ENCODE data around the gene ABHD8.

Gene ABHD8

GRCh38 chr19:17320435-17320834 is 17.2 kb upstream of the ABHD8 start:
- no peak for DNase-seq

- no peak for DNase-seq
Measured at GRCh38 chr19:17319473-17320238, 16.4 kb upstream of the ABHD8 start.

- no peak for DNase-seq
Measured at GRCh38 chr19:17318966-17319365, 15.7 kb upstream of the ABHD8 start.

- no peak for DNase-seq
Measured at GRCh38 chr19:17314007-17314593, 10.9 kb upstream of the ABHD8 start.

- no peak for DNase-seq
Measured at GRCh38 chr19:17312189-17313113, 9.2 kb upstream of the ABHD8 start.

GRCh38 chr19:17311455-17312188 is 8.4 kb upstream of the ABHD8 start:
- no peak for DNase-seq

GRCh38 chr19:17309965-17310461 is 6.8 kb upstream of the ABHD8 start:
- DNase-seq, result peak in 1 of 4 experiments; percentile 35

GRCh38 chr19:17309198-17309964 is 6.2 kb upstream of the ABHD8 start, which contains the start of gene DDA1:
Gene DDA1, plus strand, starts transcription at chr19:17309563. Its CDS starts 92 bp downstream, at chr19:17309655.
- peak; percentile 99 to 100 (median 100) for DNase-seq

- no peak for DNase-seq
Measured at GRCh38 chr19:17307876-17308377, 4.7 kb upstream of the ABHD8 start.

- DNase-seq, result no peak
Measured at GRCh38 chr19:17306285-17306714, 3.1 kb upstream of the ABHD8 start.

GRCh38 chr19:17305517-17306284 is 2.5 kb upstream of the ABHD8 start, which contains the start of gene MRPL34:
Gene MRPL34, plus strand, starts transcription at chr19:17305872. Its CDS starts 21 bp downstream, at chr19:17305893.
- peak; percentile 99 for DNase-seq

GRCh38 chr19:17305216-17305516 is 1.9 kb upstream of the ABHD8 start:
- no peak for DNase-seq

GRCh38 chr19:17304386-17305215 is 1.4 kb upstream of the ABHD8 start:
- no peak for DNase-seq

- no peak for DNase-seq
Measured at GRCh38 chr19:17303940-17304267, 679 bp upstream of the ABHD8 start.

GRCh38 chr19:17302391-17303166 is 646 bp downstream of the ABHD8 start:
- peak; percentile 60 to 79 (median 74) for DNase-seq

GRCh38 chr19:17300992-17301619 is 2.1 kb downstream of the ABHD8 start:
- no peak for DNase-seq

- peak in 1 of 4 experiments; percentile 28 for DNase-seq
Measured at GRCh38 chr19:17296976-17297375, 6.2 kb downstream of the ABHD8 start.

GRCh38 chr19:17296273-17296672 is 7.0 kb downstream of the ABHD8 start:
- DNase-seq, result peak in 2 of 4 experiments; percentile 13 to 17

All from suppressor macrophage (primary cell).